ENCODE measurements around the gene GPR37L1.
"Not testable (repeated sequence)": the region's sequence is repeated elsewhere in the genome, so short reads cannot be mapped to it uniquely, and the experiment has no call there.

Gene GPR37L1

DNA sequence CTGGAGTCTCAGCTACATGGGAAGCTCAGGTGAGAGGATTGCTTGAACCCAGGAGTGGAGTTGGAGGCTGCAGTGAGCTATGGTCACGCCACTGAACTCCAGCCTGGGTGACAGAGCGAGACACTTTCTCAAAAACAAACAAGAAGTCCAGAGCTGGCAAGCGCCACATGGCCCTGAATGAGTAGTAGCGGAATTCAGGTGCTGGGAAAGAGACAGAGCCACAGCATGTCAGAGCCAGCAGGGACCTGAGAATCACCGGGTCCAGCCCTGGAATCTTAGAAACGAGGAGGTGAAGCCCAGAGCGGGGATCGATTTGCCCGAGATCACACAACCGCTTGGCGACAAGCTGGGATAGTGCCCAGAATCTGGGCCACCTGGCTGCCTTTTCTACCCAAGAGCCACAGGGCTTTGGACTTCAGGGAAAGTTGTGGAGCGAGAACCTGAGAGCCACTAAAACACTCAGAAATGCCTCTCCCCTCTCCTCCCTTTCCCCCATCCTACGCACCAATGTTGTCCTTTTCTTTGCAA is 12.0 kb downstream of the GPR37L1 start:
- no peak for DNase-seq

- DNase-seq: peak; percentile 69
These were observed 12.6 kb downstream of the GPR37L1 start for GRCh38 chr1:202135221-202135721.

DNA sequence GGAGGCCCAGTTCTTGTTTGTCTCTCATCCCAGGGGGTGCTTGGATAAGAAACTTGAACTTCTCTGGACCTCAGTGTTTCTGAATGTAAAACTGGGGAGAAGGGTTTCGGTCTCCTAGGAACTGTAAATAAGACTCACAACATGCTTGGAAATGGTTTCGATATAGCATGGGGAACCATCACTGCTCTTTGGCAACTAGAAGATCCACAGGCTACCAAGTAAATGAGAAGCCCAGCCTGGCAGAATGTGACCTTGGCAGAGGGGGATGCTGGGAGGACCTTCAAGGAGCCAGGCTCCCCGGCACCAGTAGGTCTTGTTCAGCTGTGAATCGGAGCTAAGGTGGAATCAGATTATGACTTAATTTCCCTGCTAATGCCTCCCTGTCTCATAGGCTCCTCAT is 18.1 kb downstream of the GPR37L1 start:
- no peak for DNase-seq

DNA sequence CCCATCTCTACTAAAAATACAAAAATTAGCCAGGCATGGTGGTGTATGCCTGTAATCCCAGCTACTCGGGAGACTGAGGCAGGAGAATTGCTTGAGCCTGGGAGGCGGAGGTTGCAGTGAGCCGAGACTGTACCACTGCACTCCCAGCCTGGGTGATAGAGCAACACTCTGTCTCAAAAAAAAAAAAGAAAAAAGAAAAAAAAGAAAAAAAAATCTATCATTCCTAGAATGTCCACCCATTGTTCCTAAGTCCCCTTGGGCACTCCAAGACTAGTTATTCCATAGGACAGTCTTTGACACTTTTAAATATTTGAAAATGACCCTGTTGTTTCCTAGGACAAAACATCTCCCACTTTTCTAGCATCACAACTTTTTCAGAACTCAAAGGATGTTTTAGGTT is 18.8 kb downstream of the GPR37L1 start:
- not testable (repeated sequence) for DNase-seq

DNA sequence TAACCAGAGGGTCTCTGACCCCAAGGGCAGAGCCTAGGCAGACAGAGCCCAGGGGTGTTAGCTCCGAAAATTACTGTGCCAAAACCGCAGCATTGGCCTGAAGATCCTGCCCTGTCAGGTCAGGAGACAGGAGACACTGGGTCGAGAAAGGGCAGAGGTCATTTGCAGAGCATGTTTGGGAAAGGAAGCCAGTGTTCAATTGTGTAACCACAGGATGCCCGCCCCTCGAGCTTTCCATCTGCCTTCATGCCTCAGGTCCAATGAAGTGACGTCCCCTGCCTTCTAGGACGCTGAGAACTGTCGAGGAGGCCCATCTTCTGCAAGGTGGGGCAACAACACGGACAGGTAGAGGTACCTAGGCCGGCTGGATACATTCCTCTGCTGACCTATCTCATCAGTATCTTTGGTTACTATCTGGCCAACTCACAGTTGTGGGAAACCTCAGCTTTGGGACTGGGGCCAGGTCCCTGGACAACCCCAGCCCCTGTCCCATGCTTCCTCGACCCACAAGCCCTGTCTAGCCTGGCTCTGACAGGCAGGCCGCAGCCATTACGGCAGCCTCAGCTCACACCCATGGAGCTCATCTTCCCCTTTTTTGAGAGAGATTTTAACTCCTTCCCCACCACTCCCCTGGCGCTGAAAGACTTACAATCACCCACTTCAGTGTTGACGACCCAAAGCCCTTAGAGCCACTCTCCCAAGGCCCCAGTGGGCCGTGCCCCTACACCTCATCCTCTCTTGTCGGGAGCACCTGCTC is 20.5 kb downstream of the GPR37L1 start:
- DNase-seq: no peak

GRCh38 chr1:202143768-202144401 is 21.2 kb downstream of the GPR37L1 start:
- no peak for DNase-seq

GRCh38 chr1:202144402-202145067 is 21.8 kb downstream of the GPR37L1 start, which contains the start of gene ARL8A:
Gene ARL8A (minus strand): TSS chr1:202144737. CDS start chr1:202144572, 165 bp downstream.
- DNase-seq: peak; percentile 48

- DNase-seq: no peak
These were observed 22.5 kb downstream of the GPR37L1 start for GRCh38 chr1:202145068-202145743.

GRCh38 chr1:202145744-202146140 is 23.0 kb downstream of the GPR37L1 start:
- DNase-seq: not testable (repeated sequence)

DNA sequence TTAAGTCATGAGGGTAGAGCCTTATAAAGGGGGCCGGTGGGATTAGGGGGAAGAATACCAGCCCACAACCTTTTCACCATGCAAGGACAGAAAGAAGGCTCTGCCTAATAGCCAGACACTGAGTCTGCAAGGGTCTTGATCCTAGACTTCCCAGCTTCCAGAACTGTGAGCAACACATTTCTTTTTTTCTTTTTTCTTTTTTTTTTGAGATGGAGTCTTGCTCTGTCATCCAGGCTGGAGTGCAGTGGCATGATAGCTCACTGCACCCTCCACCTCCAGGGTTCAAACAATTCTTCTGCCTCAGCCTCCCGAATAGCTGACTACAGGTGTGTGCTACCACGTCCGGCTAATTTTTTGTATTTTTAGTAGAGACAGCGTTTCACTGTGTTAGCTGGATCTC is 23.6 kb downstream of the GPR37L1 start:
- no peak for DNase-seq

GRCh38 chr1:202146993-202147392 is 24.3 kb downstream of the GPR37L1 start:
- DNase-seq: no peak

- DNase-seq: no peak
These were observed 25.7 kb downstream of the GPR37L1 start for GRCh38 chr1:202148391-202148790.

GRCh38 chr1:202149566-202149965 is 26.8 kb downstream of the GPR37L1 start:
- no peak for DNase-seq

GRCh38 chr1:202150187-202150586 is 27.5 kb downstream of the GPR37L1 start:
- no peak for DNase-seq

DNA sequence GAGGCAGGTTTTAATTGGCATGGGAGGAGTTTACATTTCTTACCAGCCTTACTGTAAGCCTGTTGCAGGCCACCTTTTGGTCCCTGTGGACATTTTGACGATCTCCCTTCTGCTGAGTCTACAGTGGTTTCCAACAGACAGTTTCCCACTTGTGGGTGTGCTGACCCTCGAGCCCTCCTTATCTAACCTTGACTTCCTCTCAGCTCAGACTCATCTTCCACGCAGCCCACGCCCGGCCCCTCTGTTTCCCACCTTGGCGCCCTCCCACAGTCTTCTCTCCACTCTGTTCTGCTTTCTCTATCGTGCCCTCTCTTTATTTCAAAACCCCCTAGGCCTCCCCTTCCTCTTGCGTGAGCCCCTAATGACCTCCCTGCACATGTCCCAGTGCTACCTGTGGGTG is 27.9 kb downstream of the GPR37L1 start:
- no peak for DNase-seq

- DNase-seq: no peak
These were observed 28.3 kb downstream of the GPR37L1 start for GRCh38 chr1:202151045-202151444.

GRCh38 chr1:202152399-202152798 is 29.7 kb downstream of the GPR37L1 start:
- no peak for DNase-seq

DNA sequence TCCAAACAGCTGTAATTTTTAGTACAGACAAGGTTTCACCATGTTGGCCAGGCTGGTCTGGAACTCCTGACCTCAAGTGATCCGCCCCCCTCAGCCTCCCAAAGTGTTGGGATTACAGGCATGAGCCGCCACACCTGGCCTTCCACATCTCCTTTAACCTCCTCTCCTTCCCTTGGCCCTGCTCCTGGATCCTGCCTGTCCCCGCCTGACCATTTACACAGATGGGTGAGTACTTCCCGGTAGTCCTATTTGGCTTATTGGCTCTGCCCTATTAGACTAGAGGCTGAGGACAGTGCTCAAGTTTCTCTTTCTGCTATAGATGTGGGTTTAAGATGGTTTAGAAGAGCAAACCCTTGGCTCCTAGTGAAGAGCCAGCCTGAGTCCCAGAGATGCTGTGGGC is 30.6 kb downstream of the GPR37L1 start:
- no peak for DNase-seq

GRCh38 chr1:202154148-202154765 is 31.5 kb downstream of the GPR37L1 start:
- DNase-seq: no peak

- DNase-seq: peak; percentile 63
These were observed 32.2 kb downstream of the GPR37L1 start for GRCh38 chr1:202154766-202155477.

GRCh38 chr1:202155478-202156021 is 32.8 kb downstream of the GPR37L1 start:
- no peak for DNase-seq
